H7 (cell line): ENCODE measurements around the gene TFCP2L1. TPM values are rescaled to one million over a fixed set of nuclear protein-coding genes. Genes with fewer than 3 reads are reported as not detected.
"Not testable (repeated sequence)": the region's sequence is repeated elsewhere in the genome, so short reads cannot be mapped to it uniquely, and the experiment has no call there.

Experiments used
- DNase-seq: peaks from one replicate; pipeline ENCODE4 v3.0.0; 2012
- H3K27me3 ChIP-seq: 2 replicates; pipeline ENCODE4 v1.6.0; 2011; ENCODE audit warnings: mild to moderate bottlenecking, low read length; ENCODE audit not compliant: control insufficient read depth, insufficient read depth
- H3K36me3 ChIP-seq: replicated peaks from 2 replicates; pipeline ENCODE4 v1.5.1; 2011; ENCODE audit warnings: low read length; ENCODE audit not compliant: control insufficient read depth, insufficient read depth
- H3K4me3 ChIP-seq: 2 replicates; pipeline ENCODE4 v1.5.1; 2011; ENCODE audit warnings: low read depth, mild to moderate bottlenecking, control low read depth, low read length, moderate library complexity; ENCODE audit not compliant: insufficient read depth
- total RNA-seq: library from RNA; depleted of rRNA; stranded (reverse); fragments of >200 nt; shearing (Covaris generic); gene quantifications from 2 replicates; pipeline ENCODE4 v1.2.3, GENCODE V29; 2014

The TFCP2L1 gene
- total RNA-seq, 1 experiment from 2014 or later = 1.2 TPM

- H3K4me3 ChIP-seq = no peak overlapping the region
Measured at GRCh38 chr2:121287956-121288355, 3.0 kb upstream of the TFCP2L1 start.

GRCh38 chr2:121287146-121287798 is 2.3 kb upstream of the TFCP2L1 start:
- peaks cover 21% of the 10 kb centered on the region for H3K27me3 ChIP-seq
- DNase-seq = peak; percentile 6
- H3K36me3 ChIP-seq = no peaks in the 10 kb centered on the region
- no peak overlapping the region for H3K4me3 ChIP-seq

More at GRCh38 chr2:121287956-121288355, 3.0 kb upstream of the TFCP2L1 start:
- DNase-seq = peak; percentile 1
- no peaks in the 10 kb centered on the region for H3K36me3 ChIP-seq
- H3K27me3 ChIP-seq = peaks cover 21% of the 10 kb centered on the region

GRCh38 chr2:121286506-121286905 is 1.5 kb upstream of the TFCP2L1 start:
- no peaks in the 10 kb centered on the region for H3K36me3 ChIP-seq
- peak; percentile 31 for DNase-seq
- no peak overlapping the region for H3K4me3 ChIP-seq
- peaks cover 21% of the 10 kb centered on the region for H3K27me3 ChIP-seq

- Histone ChIP-seq H3K36me3 (no peaks in the 10 kb centered on the region), H3K27me3 (peaks cover 21% of the 10 kb centered on the region), H3K4me3 (no peak overlapping the region)
- DNase-seq = no peak
Measured at GRCh38 chr2:121285926-121286325, 924 bp upstream of the TFCP2L1 start.

- peaks cover 21% of the 10 kb centered on the region for H3K27me3 ChIP-seq
- DNase-seq = no peak
- H3K4me3 ChIP-seq = peak overlapping the region; percentile 53
- no peaks in the 10 kb centered on the region for H3K36me3 ChIP-seq
Measured at GRCh38 chr2:121283670-121284462, 1.1 kb downstream of the TFCP2L1 start.

- H3K27me3 ChIP-seq = peaks cover 21% of the 10 kb centered on the region
- no peaks in the 10 kb centered on the region for H3K36me3 ChIP-seq
- H3K4me3 ChIP-seq = no peak overlapping the region
- no peak for DNase-seq
Measured at GRCh38 chr2:121282800-121283385, 2.1 kb downstream of the TFCP2L1 start.

- DNase-seq = no peak
- H3K36me3 ChIP-seq = no peaks in the 10 kb centered on the region
- H3K4me3 ChIP-seq = no peak overlapping the region
- peaks cover 21% of the 10 kb centered on the region for H3K27me3 ChIP-seq
Measured at GRCh38 chr2:121281694-121282093, 3.3 kb downstream of the TFCP2L1 start.

GRCh38 chr2:121281107-121281506 is 3.9 kb downstream of the TFCP2L1 start:
- no peak for DNase-seq
- no peak overlapping the region for H3K4me3 ChIP-seq
- no peaks in the 10 kb centered on the region for H3K36me3 ChIP-seq
- peaks cover 21% of the 10 kb centered on the region for H3K27me3 ChIP-seq

- Histone ChIP-seq H3K36me3 (no peaks in the 10 kb centered on the region), H3K4me3 (no peak overlapping the region), H3K27me3 (peaks cover 13% of the 10 kb centered on the region)
- no peak for DNase-seq
Measured at GRCh38 chr2:121279476-121280220, 5.4 kb downstream of the TFCP2L1 start.

GRCh38 chr2:121276341-121276740 is 8.7 kb downstream of the TFCP2L1 start:
- no peak overlapping the region for H3K4me3 ChIP-seq
- DNase-seq = no peak
- no peaks in the 10 kb centered on the region for H3K36me3 ChIP-seq
- H3K27me3 ChIP-seq = no peaks in the 10 kb centered on the region

- no peak overlapping the region for H3K4me3 ChIP-seq
- H3K27me3 ChIP-seq = no peaks in the 10 kb centered on the region
- no peaks in the 10 kb centered on the region for H3K36me3 ChIP-seq
- DNase-seq = peak; percentile 26
Measured at GRCh38 chr2:121273116-121273515, 11.9 kb downstream of the TFCP2L1 start.

GRCh38 chr2:121272596-121272995 is 12.4 kb downstream of the TFCP2L1 start:
- Histone ChIP-seq H3K4me3 (no peak overlapping the region), H3K27me3 (no peaks in the 10 kb centered on the region), H3K36me3 (no peaks in the 10 kb centered on the region)
- no peak for DNase-seq

- H3K36me3 ChIP-seq, H3K27me3 ChIP-seq, DNase-seq: not testable (repeated sequence)
Measured at GRCh38 chr2:121269436-121269835, 15.6 kb downstream of the TFCP2L1 start.

GRCh38 chr2:121266543-121267106 is 18.4 kb downstream of the TFCP2L1 start:
- no peak for DNase-seq
- H3K4me3 ChIP-seq = no peak overlapping the region

More at GRCh38 chr2:121269436-121269835, 15.6 kb downstream of the TFCP2L1 start:
- H3K4me3 ChIP-seq = not testable (repeated sequence)

More at GRCh38 chr2:121266543-121267106, 18.4 kb downstream of the TFCP2L1 start:
- Histone ChIP-seq H3K27me3 (no peaks in the 10 kb centered on the region), H3K36me3 (no peaks in the 10 kb centered on the region)
